K562 (cell line): ENCODE measurements around the gene GRXCR2. TPM values are rescaled to one million over a fixed set of nuclear protein-coding genes. Genes with fewer than 3 reads are reported as not detected.

Experiments used
- ATAC-seq: fragments of 200-7000 bp; cut with Tn5 transposase; 3 replicates; pipeline ENCODE4 v1.9.1; 2020; ENCODE audit warnings: moderate library complexity
- BruUV-seq: library from RNA; stranded (reverse); fragments of 400-500 nt; replicated peaks from 2 replicates; lab custom pipeline; 2021; lab: Mats Ljungman, UMichigan
- CTCF ChIA-PET: fragments of 300-600 bp; formaldehyde crosslinking; extraction: SDS; loops from one replicate; lab custom pipeline; 2021; ENCODE audit warnings: low intra/inter-chr PET ratio; lab: Yijun Ruan, JAX
- POLR2A ChIA-PET: fragments of 300-600, 350-650 bp; sonication (Branson Sonifier 250); formaldehyde crosslinking; extraction: SDS; loops from one replicate; lab custom pipeline; 2021; ENCODE audit warnings: antibody characterized with exemption, inconsistent platforms; lab: Yijun Ruan, JAX
- DNase-seq, 4 experiments: peaks; one replicate each; pipeline versions ENCODE4 v3.0.0 to v3.0.0-alpha.2; 2011 to 2018; ENCODE audit warnings: low spot score in 3 of 4, mixed read lengths in 3 of 4; ENCODE audit errors: extremely low read depth in 1 of 4
- FAIRE-seq: peaks from 2 replicates; lab custom pipeline; 2011; peaks lifted over from hg19 to GRCh38; lab: Jason Lieb, UNC
- H2AFZ ChIP-seq: 2 replicates; pipeline ENCODE4 v1.6.0; 2011; ENCODE audit warnings: low read depth, low read length, control low read depth, inconsistent platforms
- H3K27ac ChIP-seq: fragments of 200-600 bp; 3 replicates; pipeline ENCODE4 v1.8.0; 2011; ENCODE audit warnings: low read depth, mild to moderate bottlenecking, control low read depth, inconsistent platforms, low read length, moderate library complexity, mixed read lengths; ENCODE audit errors: extremely low read depth
- H3K27me3 ChIP-seq, 2 experiments: fragments of 300-600 bp in 1 of 2; 2 replicates in 1 of 2; 3 replicates in 1 of 2; pipeline versions ENCODE4 v1.6.0 to v1.8.0; 2011; ENCODE audit warnings: inconsistent platforms in 2 of 2, low read length in 2 of 2, mild to moderate bottlenecking in 1 of 2, mixed read lengths in 1 of 2, moderate library complexity in 1 of 2; ENCODE audit not compliant: control insufficient read depth in 2 of 2, insufficient read depth in 2 of 2
- H3K36me3 ChIP-seq: fragments of 300-600 bp; 3 replicates; pipeline ENCODE4 v1.8.0; 2011; ENCODE audit warnings: mild to moderate bottlenecking, low read length, inconsistent platforms; ENCODE audit not compliant: control insufficient read depth, insufficient read depth
- H3K4me1 ChIP-seq, 2 experiments: fragments of 200-600 bp in 1 of 2; replicated peaks in 1 of 2; 2 replicates in 1 of 2; 3 replicates in 1 of 2; pipeline versions ENCODE4 v1.5.1 to v1.8.0; 2011; ENCODE audit warnings: inconsistent platforms in 2 of 2, low read length in 2 of 2, mild to moderate bottlenecking in 1 of 2, mixed read lengths in 1 of 2, moderate library complexity in 1 of 2; ENCODE audit not compliant: control insufficient read depth in 2 of 2, insufficient read depth in 2 of 2
- H3K4me2 ChIP-seq: 2 replicates; pipeline ENCODE4 v1.6.1; 2011; ENCODE audit warnings: low read length, control low read depth, inconsistent platforms, mixed read lengths; ENCODE audit not compliant: insufficient read depth
- H3K4me3 ChIP-seq: fragments of 200-600 bp; sonication (generic), shearing (Covaris generic); 2 replicates; pipeline ENCODE4 v1.5.1; 2016; ENCODE audit warnings: control low read depth, inconsistent platforms
- H3K79me2 ChIP-seq: fragments of 200-600 bp; 3 replicates; pipeline ENCODE4 v1.8.0; 2011; ENCODE audit warnings: low read length, inconsistent platforms; ENCODE audit not compliant: control insufficient read depth, insufficient read depth
- H3K9ac ChIP-seq, 2 experiments: 2 replicates each; pipeline versions ENCODE4 v1.6.0 to v1.6.1; 2011; ENCODE audit warnings: low read depth in 2 of 2, low read length in 2 of 2, control low read depth in 1 of 2, inconsistent platforms in 1 of 2, mild to moderate bottlenecking in 1 of 2, mixed read lengths in 1 of 2; ENCODE audit not compliant: insufficient read depth in 1 of 2
- H3K9me1 ChIP-seq: one replicate; pipeline ENCODE4 v1.6.0; 2011; ENCODE audit warnings: inconsistent platforms, mild to moderate bottlenecking, low read length, moderate library complexity; ENCODE audit not compliant: control insufficient read depth, insufficient read depth
- H3K9me3 ChIP-seq: replicated peaks from 2 replicates; pipeline ENCODE4 v1.5.1; 2011; ENCODE audit warnings: low read depth, low read length, inconsistent platforms; ENCODE audit not compliant: control insufficient read depth, insufficient read depth
- H4K20me1 ChIP-seq: replicated peaks from 2 replicates; pipeline ENCODE4 v1.6.1; 2011; ENCODE audit warnings: low read length, inconsistent platforms, mixed read lengths; ENCODE audit not compliant: control insufficient read depth, insufficient read depth
- EP400 ChIP-seq: fragments of 450-650 bp; IDR thresholded peaks from 2 replicates; pipeline ENCODE4 v1.6.1; 2017; ENCODE audit warnings: antibody characterized with exemption, mild to moderate bottlenecking, moderate library complexity
- FIP1L1 ChIP-seq: fragments of 200-400 bp; formaldehyde crosslinking; IDR thresholded peaks from 2 replicates; pipeline ENCODE4 v1.6.1; 2018; ENCODE audit warnings: mild to moderate bottlenecking, low read depth, low read length; ENCODE audit not compliant: poor library complexity, severe bottlenecking
- MXI1 ChIP-seq: IDR thresholded peaks from 2 replicates; pipeline ENCODE4 v1.6.1; 2011; ENCODE audit warnings: low read depth, mild to moderate bottlenecking, improper control_type of control experiment, low read length
- NCOA6 ChIP-seq: fragments of 450-650 bp; IDR thresholded peaks from 2 replicates; pipeline ENCODE4 v1.6.1; 2017; ENCODE audit warnings: mild to moderate bottlenecking
- RB1 ChIP-seq: fragments of 450-650 bp; IDR thresholded peaks from 2 replicates; pipeline ENCODE4 v1.6.1; 2017; ENCODE audit warnings: low read depth, mild to moderate bottlenecking
- SLC30A9 ChIP-seq: fragments of 250-450 bp; sonication (Bioruptor Pico); IDR thresholded peaks from 2 replicates; pipeline ENCODE4 v1.8.0; 2022; ENCODE audit warnings: mild to moderate bottlenecking, moderate library complexity
- SMARCA4 ChIP-seq: fragments of 450-650 bp; IDR thresholded peaks from 2 replicates; pipeline ENCODE4 v1.6.1; 2016
- TRIM25 ChIP-seq: fragments of 450-650 bp; IDR thresholded peaks from 2 replicates; pipeline ENCODE4 v1.7.0; 2016; ENCODE audit warnings: borderline replicate concordance
- ZNF592 ChIP-seq: fragments of 450-650 bp; IDR thresholded peaks from 2 replicates; pipeline ENCODE4 v1.6.1; 2017; ENCODE audit warnings: antibody characterized with exemption, mild to moderate bottlenecking
- ZNF639 ChIP-seq, 2 experiments: fragments of 200-800 bp in 1 of 2; sonication (Bioruptor generic) in 1 of 2; sonication (generic) in 1 of 2; formaldehyde crosslinking in 1 of 2; IDR thresholded peaks in 1 of 2; conservative IDR thresholded peaks in 1 of 2; 2 replicates each; pipeline versions ENCODE4 v1.5.0 to v1.6.1; 2016 to 2020; ENCODE audit warnings: missing compliant biosample characterization in 1 of 2, missing genetic modification characterization in 1 of 2, missing genetic modification reagents in 1 of 2
- ZZZ3 ChIP-seq: fragments of 450-650 bp; IDR thresholded peaks from 2 replicates; pipeline ENCODE4 v1.6.1; 2016; ENCODE audit warnings: antibody characterized with exemption, mild to moderate bottlenecking, moderate library complexity
- WGBS: fragments of 100-300 bp; shearing (Covaris generic); methylation state at CpG from one replicate; pipeline ENCODE4 v1.1.6; 2016; ENCODE audit warnings: low coverage, mixed read lengths; ENCODE audit not compliant: insufficient coverage; ENCODE audit errors: missing lambda C conversion rate; 5-methylcytosine and 5-hydroxymethylcytosine counted together
- in situ Hi-C: fragments of 300-500 bp; cut with MboI; formaldehyde crosslinking; loops from 4 replicates; pipeline ENCODE4 v1.15.0; 2018; ENCODE audit warnings: inconsistent platforms, mixed read lengths
- intact Hi-C: fragments of 100-400 bp; cut with micrococcal nuclease; formaldehyde crosslinking; loops from 2 replicates; pipeline ENCODE4 v1.14.2; 2022
- polyA plus RNA-seq, 8 experiments: library from polyadenylated mRNA; depleted of rRNA in 4 of 8; stranded (reverse) in 5 of 8; unstranded in 3 of 8; fragments of >200 nt; fragmentation: Nextera tagmentation in 2 of 8; fragmentation: Illumina TruSeq in 1 of 8; extraction: Ambion mirVana in 2 of 8; extraction: Trizol in 1 of 8; gene quantifications; 2 replicates each; pipeline versions ENCODE4 v1.2.1 to v1.2.3, GENCODE V29; 2011 to 2014; ENCODE audit warnings: inconsistent platforms in 1 of 8, missing spikeins in 1 of 8
- total RNA-seq, 7 experiments: library from RNA; depleted of rRNA in 6 of 7; stranded (reverse); fragments of >200 nt in 6 of 7; fragmentation: Illumina TruSeq in 2 of 7; extraction: Trizol in 2 of 7; gene quantifications; 2 replicates each; pipeline versions ENCODE4 v1.2.1 to v1.2.3, GENCODE V29; 2011 to 2021; ENCODE audit warnings: low replicate concordance in 1 of 7

GRXCR2 gene
- total and polyA plus RNA-seq, 9 of the 15 experiments (the other 6 are each of a cell fraction or from before 2014, with no cell fraction given), result not detected

- TF ChIP-seq SLC30A9 (CRISPR knock-in tag), result no peak
- 0 out of 2 replicates have a peak, but pooled peaks have one; percentile 6 for TF ChIP-seq EP400
Measured at GRCh38 chr5:145853781-145854376, 18.9 kb downstream of the GRXCR2 start (continued).

- H3K27me3 ChIP-seq, result no peaks in the 10 kb centered on the region
- no TSS peak for BruUV-seq
- intact Hi-C loops, result no loop called here
- ATAC-seq, result no peak
- H3K9ac ChIP-seq, result peak overlapping the region in 1 of 2 experiments; percentile 10; a peak in 1 of 4 replicates
- FAIRE-seq, result no peak
- in situ Hi-C loops, result no loop called here
- ChIA-PET CTCF (no interaction called here), POLR2A (interaction anchor here (0.7 to 3.2 kb wide), 5 partner anchors 8 to 388 kb away, joined by 3 to 19 read pairs (median 4); partner anchors contain the start of gene PRELID2)
- peak overlapping the region; percentile 75 for H2AFZ ChIP-seq
- no peaks in the 10 kb centered on the region for H3K9me1 ChIP-seq
- WGBS, result 52% methylated on average over 3 of the region's 3 CpGs
- H3K9me3 ChIP-seq, result no peaks in the 10 kb centered on the region
- H3K4me1 ChIP-seq, result peaks cover 14 to 55% of the 10 kb centered on the region in 2 experiments
- H3K79me2 ChIP-seq, result no peaks in the 10 kb centered on the region
- no peak overlapping the region for H3K4me2 ChIP-seq
- H3K36me3 ChIP-seq, result no peaks in the 10 kb centered on the region
- peak in 1 of 4 experiments; percentile 20 for DNase-seq
- H3K27ac ChIP-seq, result peak overlapping the region; percentile 93; the same call in 2 of the 3 replicates
- no peaks in the 10 kb centered on the region for H4K20me1 ChIP-seq
- H3K4me3 ChIP-seq, result no peak overlapping the region
- TF ChIP-seq NCOA6, result no peak
- no peak for TF ChIP-seq TRIM25
- no peak for TF ChIP-seq FIP1L1
- TF ChIP-seq ZNF592, result peak; percentile 71
- TF ChIP-seq ZZZ3, result no peak
- TF ChIP-seq RB1, result no peak
- no peak for TF ChIP-seq SMARCA4
- TF ChIP-seq MXI1, result no peak
- TF ChIP-seq ZNF639 (CRISPR knock-in tag; conservative IDR thresholded peaks at IDR 0.05 in 1 of 2, IDR thresholded peaks at IDR 0.05 in 1 of 2), result 0 out of 4 replicates have a peak, but pooled peaks of 1 of the 2 experiments have one; percentile 33
Measured at GRCh38 chr5:145852990-145853389, 19.8 kb downstream of the GRXCR2 start.
